PC-9 (cell line): Measurements from ENCODE around the gene ZBED4.

Source experiments
- CTCF ChIP-seq: fragments of 200-600 bp; sonication (generic); conservative IDR thresholded peaks from 2 replicates; pipeline ENCODE4 v1.6.1; 2017; ENCODE audit warnings: mixed run types, antibody characterized with exemption, mild to moderate bottlenecking, moderate library complexity
- EZH2 ChIP-seq: fragments of 200-600 bp; sonication (generic); IDR thresholded peaks from 2 replicates; pipeline ENCODE4 v1.8.0; 2017; ENCODE audit warnings: antibody characterized with exemption, low read depth

DNA sequence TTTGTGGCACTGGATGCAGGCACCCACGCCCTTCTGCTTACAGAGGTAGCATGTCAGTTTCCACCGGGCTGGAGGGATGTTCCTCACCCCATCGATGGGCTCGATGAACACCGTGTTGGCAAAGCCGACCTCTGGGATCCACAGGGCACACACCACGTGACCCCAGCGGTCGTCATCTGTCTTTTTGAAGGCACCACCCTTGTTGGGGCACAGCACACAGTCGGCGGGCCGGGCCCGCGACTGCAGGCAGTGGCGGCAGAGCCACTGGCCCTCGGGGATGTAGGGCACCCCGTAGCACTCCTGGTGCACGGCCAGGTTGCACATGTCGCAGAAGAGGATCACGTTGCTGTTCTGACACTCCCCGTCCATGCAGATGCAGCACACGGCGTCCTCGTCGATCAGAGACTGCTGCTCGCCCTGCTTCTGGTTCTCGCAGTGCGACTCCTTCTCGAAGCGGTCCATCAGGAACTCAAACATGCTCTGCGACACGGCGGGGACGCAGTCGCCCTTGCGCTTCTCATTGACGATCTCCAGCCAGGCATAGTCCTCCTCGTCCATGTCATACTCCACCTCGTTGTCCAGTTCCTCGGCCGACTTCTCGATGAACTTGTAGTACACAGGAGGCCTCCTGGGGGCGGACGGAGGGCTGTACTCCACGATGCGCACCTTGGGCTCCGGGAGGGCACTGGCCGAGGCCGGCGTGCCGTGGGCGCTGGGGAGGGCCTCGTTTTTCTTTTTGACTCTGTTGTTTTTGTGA, 30.2 kb upstream of the ZBED4 start:
- TF ChIP-seq CTCF (no peak), EZH2 (no peak)
